Measurements from ENCODE around the gene NMT2. TPM values are rescaled to one million over a fixed set of nuclear protein-coding genes. Genes with fewer than 3 reads are reported as not detected.

NMT2 gene
- polyA plus RNA-seq, 2 of the 4 experiments (the other 2 are of a cell fraction), result 14.7 to 19.6 TPM

DNA sequence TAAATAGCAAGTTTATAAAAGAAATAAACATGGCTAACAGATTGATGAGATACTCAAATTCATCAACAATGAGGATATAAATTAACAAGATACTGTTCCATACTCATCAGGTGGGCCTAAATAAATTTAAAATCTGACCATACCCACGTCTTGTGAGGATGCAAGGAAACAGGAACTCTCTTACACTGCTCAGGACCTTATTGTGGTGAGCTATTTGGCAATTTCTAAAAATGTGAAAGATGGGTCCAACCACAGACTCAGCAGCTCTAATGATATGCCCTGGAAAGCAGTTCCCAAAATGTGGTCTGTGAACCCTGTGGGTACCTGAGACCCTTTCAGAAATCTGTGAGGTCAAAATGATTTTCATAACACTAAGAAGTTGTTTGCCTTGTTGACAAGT, 49.9 kb downstream of the NMT2 start:
- no peak for DNase-seq (ENCODE audit: low read depth in 1 of 2, low spot score in 1 of 2)
- H3K27ac ChIP-seq, result no peak overlapping the region
- 73% methylated on average over 1 of the region's 1 CpG for WGBS (ENCODE audit: missing lambda C conversion rate)
- CTCF ChIA-PET, result interaction anchor here (0.8 kb wide), 1 partner anchor 14 kb away, joined by 4 read pairs; no protein-coding TSS in a partner anchor
- H3K4me3 ChIP-seq, result no peak overlapping the region
- no peak for TF ChIP-seq HOXB5 (CRISPR knock-in tag; IDR thresholded peaks at IDR 0.05)
- TF ChIP-seq POLR2AphosphoS2 (conservative IDR thresholded peaks at IDR 0.05; ENCODE audit: low read length), result no peak
- TF ChIP-seq, protein P1, sequence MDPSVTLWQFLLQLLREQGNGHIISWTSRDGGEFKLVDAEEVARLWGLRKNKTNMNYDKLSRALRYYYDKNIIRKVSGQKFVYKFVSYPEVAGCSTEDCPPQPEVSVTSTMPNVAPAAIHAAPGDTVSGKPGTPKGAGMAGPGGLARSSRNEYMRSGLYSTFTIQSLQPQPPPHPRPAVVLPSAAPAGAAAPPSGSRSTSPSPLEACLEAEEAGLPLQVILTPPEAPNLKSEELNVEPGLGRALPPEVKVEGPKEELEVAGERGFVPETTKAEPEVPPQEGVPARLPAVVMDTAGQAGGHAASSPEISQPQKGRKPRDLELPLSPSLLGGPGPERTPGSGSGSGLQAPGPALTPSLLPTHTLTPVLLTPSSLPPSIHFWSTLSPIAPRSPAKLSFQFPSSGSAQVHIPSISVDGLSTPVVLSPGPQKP (IDR thresholded peaks at IDR 0.05; ENCODE audit: low read depth, low read length), result no peak
- TF ChIP-seq JUNB (IDR thresholded peaks at IDR 0.05), result no peak
- TF ChIP-seq, protein P2, sequence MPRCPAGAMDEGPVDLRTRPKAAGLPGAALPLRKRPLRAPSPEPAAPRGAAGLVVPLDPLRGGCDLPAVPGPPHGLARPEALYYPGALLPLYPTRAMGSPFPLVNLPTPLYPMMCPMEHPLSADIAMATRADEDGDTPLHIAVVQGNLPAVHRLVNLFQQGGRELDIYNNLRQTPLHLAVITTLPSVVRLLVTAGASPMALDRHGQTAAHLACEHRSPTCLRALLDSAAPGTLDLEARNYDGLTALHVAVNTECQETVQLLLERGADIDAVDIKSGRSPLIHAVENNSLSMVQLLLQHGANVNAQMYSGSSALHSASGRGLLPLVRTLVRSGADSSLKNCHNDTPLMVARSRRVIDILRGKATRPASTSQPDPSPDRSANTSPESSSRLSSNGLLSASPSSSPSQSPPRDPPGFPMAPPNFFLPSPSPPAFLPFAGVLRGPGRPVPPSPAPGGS (IDR thresholded peaks at IDR 0.05), result no peak
- TF ChIP-seq RARB (CRISPR knock-in tag; IDR thresholded peaks at IDR 0.05), result no peak
- TF ChIP-seq NR3C1 (IDR thresholded peaks at IDR 0.05), result no peak
- TF ChIP-seq ZFP36 (IDR thresholded peaks at IDR 0.05; ENCODE audit: borderline replicate concordance, partially characterized antibody), result no peak
- TF ChIP-seq, protein P3, sequence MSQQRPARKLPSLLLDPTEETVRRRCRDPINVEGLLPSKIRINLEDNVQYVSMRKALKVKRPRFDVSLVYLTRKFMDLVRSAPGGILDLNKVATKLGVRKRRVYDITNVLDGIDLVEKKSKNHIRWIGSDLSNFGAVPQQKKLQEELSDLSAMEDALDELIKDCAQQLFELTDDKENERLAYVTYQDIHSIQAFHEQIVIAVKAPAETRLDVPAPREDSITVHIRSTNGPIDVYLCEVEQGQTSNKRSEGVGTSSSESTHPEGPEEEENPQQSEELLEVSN (IDR thresholded peaks at IDR 0.05; ENCODE audit: borderline replicate concordance, low read depth), result no peak
- no peak for TF ChIP-seq TFCP2L1 (CRISPR knock-in tag; IDR thresholded peaks at IDR 0.05)
- no peak for TF ChIP-seq MAFK (IDR thresholded peaks at IDR 0.05; ENCODE audit: partially characterized antibody)
- no peak for TF ChIP-seq RCOR1 (IDR thresholded peaks at IDR 0.05; ENCODE audit: low read depth, low read length)
- TF ChIP-seq HDAC2 (IDR thresholded peaks at IDR 0.05), result no peak
- TF ChIP-seq CHD4 (IDR thresholded peaks at IDR 0.05; ENCODE audit: borderline replicate concordance), result no peak
- TF ChIP-seq HOXA7 (CRISPR knock-in tag; IDR thresholded peaks at IDR 0.05), result no peak
- no peak for TF ChIP-seq NPAS2 (CRISPR knock-in tag; IDR thresholded peaks at IDR 0.05; ENCODE audit: borderline replicate concordance)
- peaks cover 7% of the 10 kb centered on the region; the same call in 1 of the 3 replicates for H3K4me1 ChIP-seq
- no peak overlapping the region for H3K4me2 ChIP-seq
- ATAC-seq, result no peak
- POLR2A ChIA-PET, result no interaction called here
- FAIRE-seq, result no peak
- H3K9me3 ChIP-seq, result no peaks in the 10 kb centered on the region

DNA sequence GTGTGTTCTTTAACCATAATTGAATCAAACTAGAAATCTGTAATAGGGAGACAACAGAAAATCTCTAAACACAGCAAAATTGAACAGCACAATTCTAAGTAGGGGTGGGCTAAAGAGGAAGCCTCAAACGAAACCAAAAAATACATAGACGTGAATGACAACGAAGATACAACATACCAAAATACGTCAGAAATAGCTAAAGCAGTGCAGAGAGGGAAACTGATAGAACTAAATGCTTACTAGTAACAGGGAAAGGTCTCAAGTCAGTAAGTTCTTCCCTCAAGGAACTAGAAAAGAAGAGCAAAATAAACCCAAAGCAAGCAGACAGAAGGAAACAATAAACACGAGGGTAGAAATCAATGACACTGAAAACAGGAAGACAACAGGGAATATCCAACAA, 52.3 kb downstream of the NMT2 start:
- H3K4me3 ChIP-seq, result no peak overlapping the region
- H3K9me3 ChIP-seq, result no peaks in the 10 kb centered on the region
- no peak for TF ChIP-seq MAFK (IDR thresholded peaks at IDR 0.05; ENCODE audit: partially characterized antibody)
- no peak for TF ChIP-seq RARB (CRISPR knock-in tag; IDR thresholded peaks at IDR 0.05)
- TF ChIP-seq, protein P3 (IDR thresholded peaks at IDR 0.05; ENCODE audit: borderline replicate concordance, low read depth), result no peak
- no peak for TF ChIP-seq CHD4 (IDR thresholded peaks at IDR 0.05; ENCODE audit: borderline replicate concordance)
- TF ChIP-seq CHD2 (IDR thresholded peaks at IDR 0.05; ENCODE audit: low read length, partially characterized antibody), result no peak
- no peak for TF ChIP-seq ZC3H11A (IDR thresholded peaks at IDR 0.05)
- H3K4me2 ChIP-seq, result no peak overlapping the region
- POLR2A ChIA-PET, result no interaction called here
- CTCF ChIA-PET, result no interaction called here
- H3K27ac ChIP-seq, result no peak overlapping the region
- 92% methylated on average over 5 of the region's 5 CpGs for WGBS (ENCODE audit: missing lambda C conversion rate)
- no peak for DNase-seq (ENCODE audit: low read depth in 1 of 2, low spot score in 1 of 2)
- ATAC-seq, result no peak
- no peaks in the 10 kb centered on the region for H3K4me1 ChIP-seq
- FAIRE-seq, result no peak

DNA sequence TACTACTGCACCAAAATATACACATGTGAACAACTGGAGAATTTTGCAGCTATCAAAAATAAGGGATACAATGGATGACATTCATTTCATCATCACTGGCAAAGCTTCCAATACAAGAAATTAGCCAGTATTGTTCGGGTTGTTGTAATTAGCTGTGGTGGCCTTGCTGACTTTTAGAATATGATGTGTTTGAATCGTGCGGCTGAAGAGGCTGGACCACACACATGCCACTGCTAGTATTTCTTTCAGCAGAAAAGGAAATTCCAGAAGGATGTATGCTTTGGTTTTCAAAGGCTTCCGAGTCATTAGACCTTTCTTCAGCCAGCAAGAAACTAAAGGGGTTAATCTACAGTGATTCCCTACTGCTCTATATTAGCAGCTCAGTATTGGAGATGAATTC, 54.7 kb downstream of the NMT2 start:
- ChIA-PET CTCF (interaction anchor here (0.6 to 1.3 kb wide), 2 partner anchors 10 to 252 kb away, joined by 3 to 4 read pairs; no protein-coding TSS in a partner anchor), POLR2A (no interaction called here)
- 92% methylated on average over 4 of the region's 4 CpGs for WGBS (ENCODE audit: missing lambda C conversion rate)
- H3K9me3 ChIP-seq, result no peaks in the 10 kb centered on the region
- H3K4me1 ChIP-seq, result peaks cover 5% of the 10 kb centered on the region; the same call in 2 of the 3 replicates
- TF ChIP-seq, protein P3 (IDR thresholded peaks at IDR 0.05; ENCODE audit: borderline replicate concordance, low read depth), result no peak
- TF ChIP-seq, protein P4, sequence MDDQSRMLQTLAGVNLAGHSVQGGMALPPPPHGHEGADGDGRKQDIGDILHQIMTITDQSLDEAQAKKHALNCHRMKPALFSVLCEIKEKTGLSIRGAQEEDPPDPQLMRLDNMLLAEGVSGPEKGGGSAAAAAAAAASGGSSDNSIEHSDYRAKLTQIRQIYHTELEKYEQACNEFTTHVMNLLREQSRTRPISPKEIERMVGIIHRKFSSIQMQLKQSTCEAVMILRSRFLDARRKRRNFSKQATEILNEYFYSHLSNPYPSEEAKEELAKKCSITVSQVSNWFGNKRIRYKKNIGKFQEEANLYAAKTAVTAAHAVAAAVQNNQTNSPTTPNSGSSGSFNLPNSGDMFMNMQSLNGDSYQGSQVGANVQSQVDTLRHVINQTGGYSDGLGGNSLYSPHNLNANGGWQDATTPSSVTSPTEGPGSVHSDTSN (IDR thresholded peaks at IDR 0.05), result no peak
- TF ChIP-seq, protein P5, sequence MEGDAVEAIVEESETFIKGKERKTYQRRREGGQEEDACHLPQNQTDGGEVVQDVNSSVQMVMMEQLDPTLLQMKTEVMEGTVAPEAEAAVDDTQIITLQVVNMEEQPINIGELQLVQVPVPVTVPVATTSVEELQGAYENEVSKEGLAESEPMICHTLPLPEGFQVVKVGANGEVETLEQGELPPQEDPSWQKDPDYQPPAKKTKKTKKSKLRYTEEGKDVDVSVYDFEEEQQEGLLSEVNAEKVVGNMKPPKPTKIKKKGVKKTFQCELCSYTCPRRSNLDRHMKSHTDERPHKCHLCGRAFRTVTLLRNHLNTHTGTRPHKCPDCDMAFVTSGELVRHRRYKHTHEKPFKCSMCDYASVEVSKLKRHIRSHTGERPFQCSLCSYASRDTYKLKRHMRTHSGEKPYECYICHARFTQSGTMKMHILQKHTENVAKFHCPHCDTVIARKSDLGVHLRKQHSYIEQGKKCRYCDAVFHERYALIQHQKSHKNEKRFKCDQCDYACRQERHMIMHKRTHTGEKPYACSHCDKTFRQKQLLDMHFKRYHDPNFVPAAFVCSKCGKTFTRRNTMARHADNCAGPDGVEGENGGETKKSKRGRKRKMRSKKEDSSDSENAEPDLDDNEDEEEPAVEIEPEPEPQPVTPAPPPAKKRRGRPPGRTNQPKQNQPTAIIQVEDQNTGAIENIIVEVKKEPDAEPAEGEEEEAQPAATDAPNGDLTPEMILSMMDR (IDR thresholded peaks at IDR 0.05), result no peak
- no peak for TF ChIP-seq HEYL (CRISPR knock-in tag; IDR thresholded peaks at IDR 0.05)
- no peak for TF ChIP-seq TFCP2L1 (CRISPR knock-in tag; IDR thresholded peaks at IDR 0.05)
- TF ChIP-seq NPAS2 (CRISPR knock-in tag; IDR thresholded peaks at IDR 0.05; ENCODE audit: borderline replicate concordance), result no peak
- TF ChIP-seq RARB (CRISPR knock-in tag; IDR thresholded peaks at IDR 0.05), result no peak
- TF ChIP-seq RFX5 (IDR thresholded peaks at IDR 0.05), result no peak
- H3K27ac ChIP-seq, result no peak overlapping the region
- FAIRE-seq (no peak), DNase-seq (ENCODE audit: low read depth in 1 of 2, low spot score in 1 of 2) (no peak), ATAC-seq (no peak)
- no peak overlapping the region for H3K4me2 ChIP-seq
- H3K4me3 ChIP-seq, result no peak overlapping the region
